Transverse colon (tissue), 4 donors: ENCODE data around the gene MOCS3.

Source experiments
- EP300 ChIP-seq: sonication (generic); formaldehyde crosslinking; IDR thresholded peaks from one replicate; pipeline ENCODE4 v1.6.1; 2017; ENCODE audit warnings: antibody characterized with exemption, low read depth
- POLR2A ChIP-seq: fragments of 450-650 bp; IDR thresholded peaks from one replicate; pipeline ENCODE4 v1.6.1; 2016; ENCODE audit warnings: antibody characterized with exemption, mild to moderate bottlenecking, moderate library complexity
- POLR2AphosphoS5 ChIP-seq, 3 donors: sonication (generic); formaldehyde crosslinking; IDR thresholded peaks; one replicate each; pipeline ENCODE4 v1.6.1; 2016; ENCODE audit warnings: antibody characterized with exemption in 3 of 3
- TF ChIP-seq, protein P1 (sequence below), 5 experiments: fragments of 200-600 bp in 3 of 5; fragments of 450-650 bp in 2 of 5; sonication (generic) in 3 of 5; IDR thresholded peaks; 1 replicate in 2 of 5; 2 replicates in 3 of 5; pipeline ENCODE4 v1.5.1; 2016 to 2017; ENCODE audit warnings: antibody characterized with exemption in 5 of 5, inconsistent platforms in 3 of 5, mild to moderate bottlenecking in 2 of 5, moderate library complexity in 1 of 5

GRCh38 chr20:50915424-50915823 is 43.2 kb upstream of the MOCS3 start:
- TF ChIP-seq, protein P1, sequence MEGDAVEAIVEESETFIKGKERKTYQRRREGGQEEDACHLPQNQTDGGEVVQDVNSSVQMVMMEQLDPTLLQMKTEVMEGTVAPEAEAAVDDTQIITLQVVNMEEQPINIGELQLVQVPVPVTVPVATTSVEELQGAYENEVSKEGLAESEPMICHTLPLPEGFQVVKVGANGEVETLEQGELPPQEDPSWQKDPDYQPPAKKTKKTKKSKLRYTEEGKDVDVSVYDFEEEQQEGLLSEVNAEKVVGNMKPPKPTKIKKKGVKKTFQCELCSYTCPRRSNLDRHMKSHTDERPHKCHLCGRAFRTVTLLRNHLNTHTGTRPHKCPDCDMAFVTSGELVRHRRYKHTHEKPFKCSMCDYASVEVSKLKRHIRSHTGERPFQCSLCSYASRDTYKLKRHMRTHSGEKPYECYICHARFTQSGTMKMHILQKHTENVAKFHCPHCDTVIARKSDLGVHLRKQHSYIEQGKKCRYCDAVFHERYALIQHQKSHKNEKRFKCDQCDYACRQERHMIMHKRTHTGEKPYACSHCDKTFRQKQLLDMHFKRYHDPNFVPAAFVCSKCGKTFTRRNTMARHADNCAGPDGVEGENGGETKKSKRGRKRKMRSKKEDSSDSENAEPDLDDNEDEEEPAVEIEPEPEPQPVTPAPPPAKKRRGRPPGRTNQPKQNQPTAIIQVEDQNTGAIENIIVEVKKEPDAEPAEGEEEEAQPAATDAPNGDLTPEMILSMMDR (IDR thresholded peaks at IDR 0.05): no peak
- TF ChIP-seq POLR2A (no peak), POLR2AphosphoS5 (IDR thresholded peaks at IDR 0.05) (no peak), EP300 (no peak)
